Suppressor macrophage (primary cell): ENCODE data around the gene PPP1R14B.

ENCODE experiments used
- DNase-seq, 4 experiments: peaks; one replicate each; pipeline ENCODE4 v3.0.0-alpha.2; 2020 to 2022
- total RNA-seq, 17 experiments: gene quantifications; one replicate each; lab custom pipeline; 2026; ENCODE audit warnings: mixed read lengths in 6 of 17, inconsistent platforms in 3 of 17; lab: John Stamatoyannopoulos, UW

The PPP1R14B gene
- 29.4 to 161 (median 60.8) reads per million in 17 experiments for total RNA-seq

GRCh38 chr11:64246871-64247728 lies at the start of gene PPP1R14B:
Gene PPP1R14B, minus strand, starts transcription at chr11:64246943. Its CDS starts 270 bp downstream, at chr11:64246673.
- DNase-seq: peak; percentile 90 to 96 (median 94)

DNA sequence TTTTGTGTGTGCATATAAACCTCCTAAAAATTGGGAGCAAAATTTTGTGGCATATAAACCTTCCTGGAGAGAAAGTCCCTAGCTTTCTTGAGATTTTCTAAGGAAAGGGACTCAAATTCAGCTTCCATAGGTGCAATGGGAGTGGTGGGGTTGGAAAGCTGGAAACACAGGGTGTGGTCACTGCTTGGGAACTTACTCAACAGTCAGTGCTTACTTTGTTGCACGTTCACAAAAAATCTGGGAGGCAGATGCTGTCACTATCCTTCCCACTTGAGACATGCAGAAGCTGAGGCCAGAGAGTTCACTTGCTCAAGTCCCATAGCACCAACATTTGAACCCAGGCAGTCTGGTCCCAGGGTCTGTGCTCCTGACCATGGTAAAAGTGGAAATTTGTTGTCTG lies 49.5 kb upstream of the PPP1R14B start:
- peak in 1 of 4 experiments; percentile 9 for DNase-seq

- no peak for DNase-seq
Observed at GRCh38 chr11:64295760-64296159, 49.0 kb upstream of the PPP1R14B start.

- DNase-seq: no peak
Observed at GRCh38 chr11:64294774-64295173, 48.0 kb upstream of the PPP1R14B start.

DNA sequence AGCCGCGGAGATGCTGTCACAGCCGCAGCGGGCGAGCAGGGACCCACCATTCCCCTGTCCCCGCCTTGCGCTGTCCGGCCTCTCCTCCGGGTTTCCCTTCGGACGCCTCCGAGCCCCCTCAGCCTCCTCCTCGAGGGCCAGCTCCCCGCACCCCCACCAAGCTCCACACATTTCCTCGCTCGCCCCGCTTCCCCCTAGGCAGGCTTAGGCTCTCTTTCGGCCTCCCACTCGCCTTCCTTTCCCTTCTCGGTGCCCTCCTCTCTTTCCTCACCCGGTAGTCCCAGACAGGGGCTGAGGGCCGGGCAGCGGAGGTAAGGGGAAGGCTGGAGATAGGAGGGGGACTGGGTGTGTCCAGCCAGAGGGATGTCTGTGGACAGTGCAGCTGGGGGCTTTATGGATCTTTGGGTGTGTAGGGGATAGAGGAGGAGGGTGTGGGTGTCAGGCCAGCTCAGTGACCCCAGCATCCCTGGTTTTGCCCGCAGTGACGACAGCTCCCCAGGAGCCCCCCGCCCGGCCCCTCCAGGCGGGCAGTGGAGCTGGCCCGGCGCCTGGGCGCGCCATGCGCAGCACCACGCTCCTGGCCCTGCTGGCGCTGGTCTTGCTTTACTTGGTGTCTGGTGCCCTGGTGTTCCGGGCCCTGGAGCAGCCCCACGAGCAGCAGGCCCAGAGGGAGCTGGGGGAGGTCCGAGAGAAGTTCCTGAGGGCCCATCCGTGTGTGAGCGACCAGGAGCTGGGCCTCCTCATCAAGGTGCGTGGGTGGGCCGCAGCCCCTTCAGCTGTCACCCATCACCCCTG lies 45.9 kb upstream of the PPP1R14B start:
- peak in 3 of 4 experiments; percentile 41 to 58 (median 48) for DNase-seq

DNA sequence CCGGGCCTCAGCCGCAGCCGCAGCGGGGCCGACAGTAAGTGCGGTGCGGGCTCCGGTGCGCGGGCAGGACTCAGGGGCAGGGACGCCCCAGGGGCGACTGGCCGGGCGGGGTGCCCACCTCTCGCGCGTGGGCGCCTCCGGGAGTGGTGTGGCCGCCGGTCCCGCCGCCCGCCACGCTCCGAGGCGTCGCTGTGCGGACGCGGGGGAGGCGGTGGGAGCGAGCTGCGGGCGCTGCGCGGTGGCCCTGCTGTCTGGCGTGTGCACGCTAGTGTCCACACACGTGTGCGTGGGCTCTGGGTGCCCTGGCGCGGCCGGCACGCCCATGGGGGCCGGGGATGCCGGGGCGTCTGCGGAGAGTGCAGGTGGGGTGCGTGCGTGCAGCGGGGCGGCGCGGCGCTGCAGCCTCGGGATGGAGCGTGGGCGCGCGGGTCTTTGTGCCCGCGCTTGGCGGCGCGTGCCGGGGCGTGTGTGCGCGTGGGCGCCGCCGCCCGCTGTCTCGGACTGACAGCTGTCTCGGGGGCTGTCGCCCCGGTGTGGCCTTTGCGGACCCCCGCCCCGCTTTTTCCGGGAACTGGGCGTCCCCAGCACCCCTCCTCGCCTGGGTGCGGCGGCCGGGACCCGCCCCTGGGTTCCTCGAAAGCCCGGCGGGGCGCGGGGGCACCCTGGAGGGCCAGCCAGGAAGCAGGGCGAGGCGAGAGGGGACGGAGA lies 45.2 kb upstream of the PPP1R14B start:
- DNase-seq: peak in 2 of 4 experiments; percentile 19 to 28

GRCh38 chr11:64291262-64291751 lies 44.6 kb upstream of the PPP1R14B start, which contains the start of gene KCNK4:
Gene KCNK4, plus strand, starts transcription at chr11:64291302. Its CDS starts 1,717 bp downstream, at chr11:64293019.
- peak in 1 of 4 experiments; percentile 5 for DNase-seq

DNA sequence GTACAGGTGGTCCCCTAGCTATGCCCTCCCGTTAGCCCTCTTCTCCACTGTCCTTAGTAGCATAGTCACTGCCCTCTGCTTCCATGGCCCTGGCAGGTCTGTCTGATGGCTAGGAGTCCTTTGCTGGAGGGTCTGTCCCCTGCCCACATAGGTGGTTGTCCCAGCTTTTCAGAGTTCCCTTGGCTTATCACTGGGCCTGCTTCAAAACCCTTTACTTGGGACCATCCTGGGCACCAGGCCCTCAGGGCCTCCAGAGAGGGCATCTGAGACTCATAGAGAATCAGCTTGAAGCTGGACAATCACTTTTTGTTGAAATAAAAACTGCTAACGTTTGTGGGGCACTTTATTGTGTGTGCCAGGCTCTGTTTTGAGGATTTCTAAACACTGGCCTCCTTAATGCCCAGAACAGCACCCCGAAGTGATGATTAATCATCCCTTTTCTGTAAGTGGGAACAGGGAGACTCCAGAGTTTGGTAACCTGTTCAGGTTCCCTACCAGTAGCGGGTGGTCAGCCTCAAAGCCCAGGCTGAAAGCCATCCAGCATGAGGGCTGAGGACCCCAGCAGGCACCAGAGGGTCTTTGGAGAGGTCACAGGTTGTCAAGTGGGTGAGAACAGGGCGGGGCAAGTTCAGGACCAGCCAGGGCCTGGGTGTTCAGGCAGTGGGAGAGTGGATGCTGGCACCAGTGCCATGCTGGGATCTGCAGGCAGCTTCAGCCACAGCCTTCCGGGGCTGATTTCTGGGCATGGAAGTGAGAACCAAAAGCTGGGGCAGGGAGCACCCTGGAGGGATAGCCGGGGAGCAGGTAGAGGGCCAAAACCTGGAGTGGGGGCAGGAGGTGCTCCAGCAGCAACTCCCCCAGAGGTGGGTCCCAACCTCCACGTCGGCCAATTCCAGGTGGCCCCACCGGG lies 43.9 kb upstream of the PPP1R14B start:
- DNase-seq: peak in 1 of 4 experiments; percentile 3

DNA sequence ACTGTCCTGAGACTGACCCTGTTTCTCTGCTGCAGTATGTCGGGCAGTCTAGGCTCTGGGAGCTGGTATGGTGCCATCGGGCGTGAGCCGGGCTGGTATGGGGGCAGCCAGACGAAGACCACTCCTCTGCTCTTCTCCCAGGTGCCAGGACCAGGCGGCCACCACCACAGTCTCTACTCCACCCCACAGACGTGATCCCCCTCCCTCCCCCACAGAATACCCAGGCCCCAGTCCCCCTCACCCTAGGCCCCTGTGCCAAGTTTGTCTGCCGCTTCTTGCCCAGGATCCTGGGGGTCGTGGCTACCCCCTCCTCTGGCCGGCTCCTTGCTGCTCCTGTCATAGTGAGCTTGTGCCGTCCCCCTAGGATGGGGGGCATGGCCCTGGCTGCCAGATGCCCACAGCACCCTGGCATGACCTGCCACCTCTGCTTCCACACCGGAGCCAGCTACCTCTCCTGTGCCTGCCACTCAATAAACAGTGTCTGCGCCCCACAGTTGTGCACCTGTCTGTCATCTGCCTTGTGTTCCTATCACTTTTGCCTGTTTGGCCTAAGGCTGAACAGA lies 42.3 kb upstream of the PPP1R14B start:
- DNase-seq: no peak

DNA sequence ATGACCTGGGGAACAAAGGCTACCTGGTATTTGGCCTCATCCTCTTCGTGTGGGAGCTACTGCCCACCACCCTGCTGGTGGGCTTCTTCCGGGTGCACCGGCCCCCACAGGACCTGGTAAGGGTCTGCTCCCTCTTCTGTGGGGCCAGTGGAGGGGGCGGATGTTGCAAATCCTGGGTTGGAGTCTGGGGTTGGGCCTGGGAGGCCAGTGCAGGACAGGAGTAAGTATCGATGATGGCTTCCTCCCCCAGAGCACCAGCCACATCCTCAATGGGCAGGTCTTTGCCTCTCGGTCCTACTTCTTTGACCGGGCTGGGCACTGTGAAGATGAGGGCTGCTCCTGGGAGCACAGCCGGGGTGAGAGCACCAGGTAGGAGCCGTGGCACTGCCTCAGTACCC lies 41.6 kb upstream of the PPP1R14B start:
- no peak for DNase-seq

GRCh38 chr11:64287676-64288352 lies 41.1 kb upstream of the PPP1R14B start:
- DNase-seq: no peak

DNA sequence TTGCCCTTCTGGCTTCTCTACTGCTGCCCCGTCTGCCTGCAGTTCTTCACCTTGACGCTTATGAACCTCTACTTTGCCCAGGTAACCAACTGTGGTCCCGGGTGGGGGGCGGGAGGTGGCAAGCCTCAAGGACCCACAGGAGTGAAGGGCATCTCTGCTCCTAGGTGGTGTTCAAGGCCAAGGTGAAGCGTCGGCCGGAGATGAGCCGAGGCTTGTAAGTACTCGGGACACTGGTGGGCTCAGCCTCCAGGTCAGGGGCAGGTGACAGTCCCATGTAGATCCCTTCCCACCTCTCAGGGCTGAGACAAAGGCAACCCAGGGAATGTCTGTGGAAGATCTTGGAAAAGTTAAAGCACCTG lies 40.0 kb upstream of the PPP1R14B start:
- DNase-seq: no peak

DNA sequence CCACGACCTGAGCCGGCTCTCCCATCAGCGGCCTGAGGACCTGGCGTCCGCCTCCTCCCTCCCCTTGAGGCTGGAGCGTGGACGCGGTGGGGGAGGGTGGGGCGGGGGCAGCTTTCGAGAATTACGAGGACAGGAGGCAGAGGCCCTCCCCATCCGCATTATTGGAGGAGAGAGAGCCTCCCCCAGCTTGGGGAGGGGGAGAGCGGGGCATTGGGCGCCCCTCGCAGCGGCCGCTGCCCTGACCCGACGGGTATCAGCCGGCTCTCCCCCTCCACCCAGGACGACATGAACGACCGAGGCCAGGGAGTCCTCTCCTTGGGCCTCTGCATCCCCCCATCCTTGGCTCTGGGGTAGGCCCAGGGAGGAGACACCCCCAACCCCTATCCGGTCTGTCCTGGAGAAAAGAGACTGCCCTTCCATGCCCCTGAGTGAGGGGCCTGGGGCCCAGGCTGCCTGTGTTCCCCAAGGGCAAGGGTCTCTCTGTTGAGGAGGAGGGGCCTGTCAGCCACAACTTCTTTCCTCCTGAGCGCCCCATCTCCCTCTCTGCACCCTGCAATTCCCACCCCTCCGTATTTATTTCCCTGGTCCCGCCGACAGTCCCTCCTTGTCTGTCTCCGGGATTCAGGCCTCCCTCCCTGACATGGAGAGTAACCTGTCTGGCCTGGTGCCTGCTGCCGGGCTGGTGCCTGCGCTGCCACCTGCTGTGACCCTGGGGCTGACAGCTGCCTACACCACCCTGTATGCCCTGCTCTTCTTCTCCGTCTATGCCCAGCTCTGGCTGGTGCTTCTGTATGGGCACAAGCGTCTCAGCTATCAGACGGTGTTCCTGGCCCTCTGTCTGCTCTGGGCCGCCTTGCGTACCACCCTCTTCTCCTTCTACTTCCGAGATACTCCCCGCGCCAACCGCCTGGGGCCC lies 39.4 kb upstream of the PPP1R14B start:
- DNase-seq: peak in 1 of 4 experiments; percentile 14

- DNase-seq: peak; percentile 84 to 95 (median 91)
Observed at GRCh38 chr11:64284962-64285884, 38.5 kb upstream of the PPP1R14B start, which contains the start of gene GPR137. Gene GPR137, plus strand, starts transcription at chr11:64285848. Its CDS starts 677 bp downstream, at chr11:64286525.

- DNase-seq: peak; percentile 95 to 98 (median 96)
Observed at GRCh38 chr11:64284048-64284961, 37.6 kb upstream of the PPP1R14B start, which contains the start of gene BAD. Gene BAD, minus strand, starts transcription at chr11:64284665. Its CDS starts 297 bp downstream, at chr11:64284368.

DNA sequence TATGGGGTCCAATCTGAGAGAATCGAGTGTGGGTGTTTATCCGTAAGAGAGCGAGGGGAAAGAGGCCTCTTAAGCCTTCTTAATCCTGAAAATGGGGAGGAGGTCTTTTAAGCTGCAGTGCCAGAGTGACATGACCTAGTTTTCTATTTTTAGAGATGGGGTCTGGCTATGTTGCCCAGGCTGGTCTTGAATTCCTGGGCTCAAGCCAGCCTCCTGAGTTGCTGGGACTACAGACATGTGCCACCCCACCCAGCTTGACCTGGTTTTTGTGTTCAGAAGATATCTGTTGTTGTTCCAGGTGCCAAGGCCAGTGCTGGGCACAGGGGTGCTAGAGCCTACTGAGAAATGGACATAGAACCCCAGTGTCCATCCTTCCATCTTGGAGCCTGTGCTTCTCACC lies 36.3 kb upstream of the PPP1R14B start:
- no peak for DNase-seq
